Thyroid gland (tissue), 4 donors: Measurements from ENCODE around the gene PKP4.

Source experiments
- POLR2A ChIP-seq, 2 donors: fragments of 450-650 bp; IDR thresholded peaks; one replicate each; pipeline ENCODE4 v1.6.1; 2017; ENCODE audit warnings: antibody characterized with exemption in 2 of 2, mild to moderate bottlenecking in 2 of 2, moderate library complexity in 1 of 2
- TF ChIP-seq, protein P1 (sequence below), 6 experiments: fragments of 200-600 bp in 3 of 6; fragments of 450-650 bp in 3 of 6; sonication (generic) in 3 of 6; IDR thresholded peaks; one replicate each; pipeline ENCODE4 v1.5.1; 2016 to 2019; ENCODE audit warnings: antibody characterized with exemption in 6 of 6, mild to moderate bottlenecking in 2 of 6, inconsistent platforms in 1 of 6, moderate library complexity in 1 of 6

DNA sequence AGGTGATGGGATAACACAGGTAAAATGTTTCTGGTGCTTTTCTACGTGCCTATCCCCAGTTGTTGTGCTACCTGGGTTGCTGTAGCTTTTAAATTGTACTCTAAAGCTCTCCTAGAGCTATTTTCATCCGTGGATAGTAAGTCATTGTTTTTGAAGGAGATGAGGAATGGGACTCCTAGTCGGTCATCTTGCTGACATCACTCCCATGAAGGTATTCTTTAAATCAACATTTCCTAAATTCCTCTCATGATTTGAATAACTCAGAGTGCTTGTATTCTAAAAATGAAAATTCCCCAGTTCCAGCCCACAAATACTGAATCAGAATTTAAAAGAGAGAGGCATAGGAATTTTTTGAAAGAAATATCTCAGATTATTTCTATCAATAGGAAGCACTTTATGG lies 44.5 kb upstream of the PKP4 start:
- TF ChIP-seq, protein P1, sequence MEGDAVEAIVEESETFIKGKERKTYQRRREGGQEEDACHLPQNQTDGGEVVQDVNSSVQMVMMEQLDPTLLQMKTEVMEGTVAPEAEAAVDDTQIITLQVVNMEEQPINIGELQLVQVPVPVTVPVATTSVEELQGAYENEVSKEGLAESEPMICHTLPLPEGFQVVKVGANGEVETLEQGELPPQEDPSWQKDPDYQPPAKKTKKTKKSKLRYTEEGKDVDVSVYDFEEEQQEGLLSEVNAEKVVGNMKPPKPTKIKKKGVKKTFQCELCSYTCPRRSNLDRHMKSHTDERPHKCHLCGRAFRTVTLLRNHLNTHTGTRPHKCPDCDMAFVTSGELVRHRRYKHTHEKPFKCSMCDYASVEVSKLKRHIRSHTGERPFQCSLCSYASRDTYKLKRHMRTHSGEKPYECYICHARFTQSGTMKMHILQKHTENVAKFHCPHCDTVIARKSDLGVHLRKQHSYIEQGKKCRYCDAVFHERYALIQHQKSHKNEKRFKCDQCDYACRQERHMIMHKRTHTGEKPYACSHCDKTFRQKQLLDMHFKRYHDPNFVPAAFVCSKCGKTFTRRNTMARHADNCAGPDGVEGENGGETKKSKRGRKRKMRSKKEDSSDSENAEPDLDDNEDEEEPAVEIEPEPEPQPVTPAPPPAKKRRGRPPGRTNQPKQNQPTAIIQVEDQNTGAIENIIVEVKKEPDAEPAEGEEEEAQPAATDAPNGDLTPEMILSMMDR (IDR thresholded peaks at IDR 0.05): no peak
- no peak for TF ChIP-seq POLR2A (IDR thresholded peaks at IDR 0.05)
